HCT116 (cell line): ENCODE results near the gene LRP1B.

Experiments used
- CEBPB ChIP-seq: IDR thresholded peaks from 2 replicates; pipeline ENCODE4 v1.6.1; 2012; ENCODE audit warnings: low read depth
- CTCF ChIP-seq, 3 experiments: fragments of 200-600 bp in 1 of 3; sonication (generic) in 1 of 3; IDR thresholded peaks in 2 of 3; conservative IDR thresholded peaks in 1 of 3; 2 replicates each; pipeline ENCODE4 v1.5.1; 2012 to 2017; ENCODE audit warnings: low read depth in 2 of 3, low read length in 2 of 3, antibody characterized with exemption in 1 of 3, borderline replicate concordance in 1 of 3, control low read depth in 1 of 3, mild to moderate bottlenecking in 1 of 3, mixed read lengths in 1 of 3, mixed run types in 1 of 3, moderate library complexity in 1 of 3; ENCODE audit not compliant: insufficient read depth in 1 of 3
- EZH2phosphoT487 ChIP-seq: fragments of 200-600 bp; IDR thresholded peaks from 2 replicates; pipeline ENCODE4 v1.6.1; 2018; ENCODE audit warnings: antibody characterized with exemption, borderline replicate concordance
- TCF7L2 ChIP-seq: IDR thresholded peaks from 2 replicates; pipeline ENCODE4 v1.7.0; 2011; ENCODE audit warnings: borderline replicate concordance, inconsistent platforms; ENCODE audit not compliant: insufficient read depth, insufficient read length; ENCODE audit errors: extremely low read depth
- ZNF274 ChIP-seq: fragments of 200-500 bp; sonication (Bioruptor generic); IDR thresholded peaks from 2 replicates; pipeline ENCODE4 v1.6.1; 2014; ENCODE audit warnings: mild to moderate bottlenecking, low read depth, low read length, inconsistent platforms
- TF ChIP-seq, protein P1 (sequence below): IDR thresholded peaks from 2 replicates; pipeline ENCODE4 v1.6.1; 2011; ENCODE audit warnings: mild to moderate bottlenecking, low read length, moderate library complexity; ENCODE audit not compliant: insufficient replicate concordance; ENCODE audit errors: extremely low read depth

- TF ChIP-seq ZNF274 (no peak), CTCF (IDR thresholded peaks at IDR 0.05 in 2 of 3, conservative IDR thresholded peaks at IDR 0.05 in 1 of 3; ENCODE audit: borderline replicate concordance in 1 of 3, insufficient read depth in 1 of 3, low read depth in 2 of 3, low read length in 2 of 3) (no peak), CEBPB (no peak), EZH2phosphoT487 (no peak), TCF7L2 (no peak)
- TF ChIP-seq, protein P1, sequence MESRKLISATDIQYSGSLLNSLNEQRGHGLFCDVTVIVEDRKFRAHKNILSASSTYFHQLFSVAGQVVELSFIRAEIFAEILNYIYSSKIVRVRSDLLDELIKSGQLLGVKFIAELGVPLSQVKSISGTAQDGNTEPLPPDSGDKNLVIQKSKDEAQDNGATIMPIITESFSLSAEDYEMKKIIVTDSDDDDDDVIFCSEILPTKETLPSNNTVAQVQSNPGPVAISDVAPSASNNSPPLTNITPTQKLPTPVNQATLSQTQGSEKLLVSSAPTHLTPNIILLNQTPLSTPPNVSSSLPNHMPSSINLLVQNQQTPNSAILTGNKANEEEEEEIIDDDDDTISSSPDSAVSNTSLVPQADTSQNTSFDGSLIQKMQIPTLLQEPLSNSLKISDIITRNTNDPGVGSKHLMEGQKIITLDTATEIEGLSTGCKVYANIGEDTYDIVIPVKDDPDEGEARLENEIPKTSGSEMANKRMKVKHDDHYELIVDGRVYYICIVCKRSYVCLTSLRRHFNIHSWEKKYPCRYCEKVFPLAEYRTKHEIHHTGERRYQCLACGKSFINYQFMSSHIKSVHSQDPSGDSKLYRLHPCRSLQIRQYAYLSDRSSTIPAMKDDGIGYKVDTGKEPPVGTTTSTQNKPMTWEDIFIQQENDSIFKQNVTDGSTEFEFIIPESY: no peak
Measured at GRCh38 chr2:141694180-141694579, 436.6 kb downstream of the LRP1B start.
